T47D (cell line): Measurements from ENCODE around the gene RRBP1.

Experiments
- DNase-seq, 2 experiments: peaks; one replicate each; pipeline versions ENCODE4 v3.0.0 to v3.0.0-alpha.2; 2011 to 2012; ENCODE audit warnings: low read depth in 1 of 2, low spot score in 1 of 2
- JUND ChIP-seq: IDR thresholded peaks from 2 replicates; pipeline ENCODE4 v1.6.1; 2012; ENCODE audit warnings: low read depth
- in situ Hi-C: cut with HindIII; loops from 2 replicates; pipeline ENCODE4 v1.10.0; 2016; ENCODE audit warnings: low sequenced_read_pairs, low pct_unique_long_range_greater_than_20kb

The RRBP1 gene

DNA sequence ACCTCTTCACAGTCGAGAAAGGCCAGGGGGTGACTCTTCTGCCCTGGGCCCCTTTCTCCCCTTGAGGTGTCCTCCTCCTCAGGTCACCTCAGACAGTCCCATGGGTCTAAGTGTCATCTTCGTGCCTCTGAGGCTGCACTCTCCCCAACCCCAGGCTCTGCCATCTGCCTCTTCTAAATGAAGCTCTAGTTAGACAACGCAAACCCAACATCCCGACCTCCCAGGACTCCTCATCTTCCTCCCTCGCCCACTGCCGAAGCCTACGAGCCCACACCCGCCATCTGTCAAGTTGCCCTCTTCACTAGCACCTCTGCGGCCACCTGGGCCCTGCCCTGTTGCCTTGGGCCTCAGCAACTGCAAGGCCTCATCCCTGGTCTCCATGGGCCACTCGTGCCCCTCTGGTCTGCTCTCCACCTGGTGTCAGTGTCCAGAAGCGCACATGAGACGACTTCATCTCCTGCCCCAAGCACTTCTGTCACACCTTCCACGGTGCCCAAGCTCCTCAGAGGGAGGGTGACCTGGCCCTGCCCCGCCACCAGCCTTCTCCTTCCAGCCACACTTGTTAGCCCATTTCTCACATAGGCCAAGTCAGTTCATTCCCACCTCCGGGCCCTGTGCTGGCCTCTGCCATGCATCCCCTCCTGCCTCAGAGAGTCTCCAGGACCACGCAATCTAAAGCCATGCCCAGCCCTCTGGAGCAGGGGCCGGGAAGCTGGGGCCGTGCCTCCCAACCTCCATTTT, 53.8 kb downstream of the RRBP1 start:
- in situ Hi-C loops = no loop called here
- no peak for TF ChIP-seq JUND
- no peak for DNase-seq

DNA sequence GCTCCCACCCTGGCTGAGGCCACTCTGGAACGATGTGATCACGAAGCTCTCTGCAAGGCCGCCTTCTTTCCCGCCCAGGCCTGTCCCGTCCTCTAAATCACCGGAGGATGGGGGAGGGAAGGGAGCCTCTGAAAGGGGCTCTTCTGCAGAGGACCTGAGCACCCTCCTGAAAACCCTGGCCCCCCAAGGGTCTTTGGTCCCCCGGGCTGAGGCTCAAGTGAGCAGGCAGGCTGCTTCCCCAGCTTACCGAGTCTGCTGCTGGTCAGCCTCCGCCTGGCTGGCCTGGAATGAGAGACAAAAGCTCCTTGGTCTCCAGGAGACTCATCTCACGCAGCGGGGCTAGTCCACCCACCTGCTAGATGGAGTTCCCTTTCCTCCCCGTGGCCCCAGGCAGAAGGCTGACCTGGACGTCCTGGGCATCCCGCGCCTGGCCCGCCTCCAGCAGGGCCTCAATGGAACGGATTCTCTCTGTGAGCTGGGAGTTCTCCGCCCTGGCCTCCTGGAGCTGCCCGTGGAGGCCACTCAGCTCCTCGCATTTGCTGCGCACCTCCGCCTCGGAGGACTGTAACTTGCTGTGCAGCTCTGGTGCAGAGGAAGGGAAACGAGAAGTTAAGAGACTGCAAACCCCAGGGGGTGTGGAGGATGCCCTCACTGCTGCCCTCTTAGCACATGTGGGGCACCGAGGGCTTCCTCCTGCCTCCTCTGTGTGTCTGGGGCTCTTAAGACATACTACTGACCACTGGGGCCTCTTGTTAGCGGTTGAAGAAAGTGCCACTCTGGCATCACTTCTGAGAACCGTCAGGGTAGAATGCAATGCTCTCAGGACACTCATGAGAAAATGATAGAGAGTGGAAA, 54.7 kb downstream of the RRBP1 start:
- in situ Hi-C loops = no loop called here

DNA sequence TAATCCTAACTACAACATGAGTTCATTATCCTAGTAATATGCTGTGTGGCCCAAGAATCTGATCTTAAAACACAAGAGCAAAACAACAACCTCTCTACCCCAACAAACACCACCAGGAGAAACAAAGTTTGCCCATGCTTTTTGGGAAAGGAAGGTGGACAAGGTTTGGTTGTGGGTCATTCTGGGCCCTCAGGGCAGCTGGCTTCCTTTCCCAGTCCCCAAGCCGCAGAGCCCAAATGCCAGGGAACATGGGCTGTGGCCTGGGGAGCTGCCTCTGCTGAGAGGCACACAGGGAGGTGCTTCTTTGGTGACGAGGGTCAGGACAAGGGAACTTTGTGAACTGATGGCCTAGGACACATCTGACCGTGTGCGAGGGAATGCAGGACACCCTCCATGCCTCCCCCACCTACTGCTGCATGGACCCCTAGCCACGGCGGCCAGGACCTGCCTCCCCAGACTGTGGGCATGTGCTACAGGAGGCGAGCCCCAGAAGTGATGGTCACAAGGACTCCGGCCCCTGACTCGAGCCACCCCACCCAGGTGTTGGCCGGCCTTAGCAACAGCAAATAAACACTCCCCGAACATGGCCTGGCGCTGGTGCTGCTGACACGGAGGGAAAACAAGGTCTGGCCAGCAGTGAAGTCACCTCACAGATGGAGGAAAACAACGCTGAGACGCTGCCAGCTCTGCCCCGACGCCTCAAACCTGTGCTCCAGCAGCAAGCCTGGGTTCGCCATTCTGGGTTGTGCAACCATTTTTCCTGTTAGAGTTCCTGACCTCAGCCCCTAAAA, 55.6 kb downstream of the RRBP1 start:
- DNase-seq = no peak
- TF ChIP-seq JUND = no peak
- in situ Hi-C loops = no loop called here

More for the DNA sequence above, 54.7 kb downstream of the RRBP1 start:
- DNase-seq = no peak
- TF ChIP-seq JUND = no peak

DNA sequence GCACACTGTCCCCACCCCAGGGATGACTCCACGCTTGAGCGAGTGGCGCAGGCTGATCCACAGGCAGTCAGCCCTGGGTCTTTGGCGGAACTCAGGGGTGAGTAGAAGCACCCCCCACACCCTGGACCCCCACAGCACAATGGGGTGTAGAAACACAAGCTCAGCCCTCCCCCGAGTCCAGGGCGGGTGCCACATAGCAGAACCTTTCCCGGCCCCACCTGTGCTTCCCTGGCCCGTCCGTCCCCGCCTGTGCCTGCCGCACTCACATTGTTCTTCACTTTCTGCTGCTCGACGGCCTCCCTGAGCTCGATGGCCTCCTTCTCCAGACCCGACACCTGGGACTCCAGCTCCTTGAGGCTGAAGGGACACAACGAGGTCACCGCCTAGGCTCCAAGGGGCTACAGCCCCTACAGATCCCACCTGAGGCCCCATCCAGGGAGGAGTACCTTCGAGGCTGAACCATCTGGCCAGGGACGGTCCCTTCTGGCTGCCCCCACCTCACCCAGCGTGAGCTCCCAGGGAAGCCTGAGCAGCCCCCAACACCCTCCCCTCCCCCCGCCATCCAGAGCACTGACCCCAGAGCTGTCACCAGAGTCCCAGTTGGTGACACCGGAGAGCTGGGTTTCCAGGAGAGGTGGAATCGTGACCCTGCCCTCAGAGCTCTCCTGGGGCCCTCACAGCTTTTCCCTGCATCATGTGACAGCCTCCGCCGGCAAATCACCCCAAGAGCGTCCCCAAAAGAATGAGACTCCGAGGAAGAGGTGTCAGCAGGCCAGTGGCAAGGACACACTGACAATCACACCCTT, 56.6 kb downstream of the RRBP1 start:
- in situ Hi-C loops = no loop called here
- no peak for TF ChIP-seq JUND
- DNase-seq = no peak

DNA sequence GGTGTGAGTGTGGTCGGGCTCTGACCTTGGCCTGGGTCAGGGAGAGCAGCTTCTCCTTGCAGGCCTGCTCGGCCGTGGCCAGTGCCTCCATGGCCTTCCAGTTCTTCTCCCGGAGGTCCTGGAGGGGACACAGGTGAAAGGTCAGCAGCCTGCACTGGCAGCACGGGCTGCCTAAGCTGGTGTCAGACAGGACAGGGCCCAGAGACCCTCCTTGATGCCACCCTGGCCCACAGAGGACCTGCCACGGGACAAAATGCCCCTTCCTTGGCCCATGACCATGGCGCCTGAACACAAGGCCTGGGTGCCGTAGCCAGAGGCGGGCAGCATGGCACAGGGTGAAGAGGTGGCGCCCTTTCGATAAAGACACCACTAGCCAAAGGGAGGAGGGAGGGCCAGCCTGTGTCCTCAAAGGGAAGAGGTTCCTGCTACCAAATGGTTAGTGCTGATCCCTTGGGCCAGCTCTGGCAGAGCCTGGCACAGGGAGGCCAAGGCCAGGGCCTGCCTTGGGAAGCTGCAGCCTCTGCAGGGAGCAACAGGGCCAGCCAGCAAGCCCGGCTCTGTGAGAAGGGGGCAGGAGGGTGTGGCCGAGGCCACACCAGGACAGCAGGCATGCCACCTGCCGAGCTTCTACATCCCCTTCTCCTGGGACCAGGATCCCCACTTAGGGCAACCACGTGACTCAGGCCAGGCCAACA, 57.3 kb downstream of the RRBP1 start:
- DNase-seq = no peak
- in situ Hi-C loops = no loop called here
- no peak for TF ChIP-seq JUND

DNA sequence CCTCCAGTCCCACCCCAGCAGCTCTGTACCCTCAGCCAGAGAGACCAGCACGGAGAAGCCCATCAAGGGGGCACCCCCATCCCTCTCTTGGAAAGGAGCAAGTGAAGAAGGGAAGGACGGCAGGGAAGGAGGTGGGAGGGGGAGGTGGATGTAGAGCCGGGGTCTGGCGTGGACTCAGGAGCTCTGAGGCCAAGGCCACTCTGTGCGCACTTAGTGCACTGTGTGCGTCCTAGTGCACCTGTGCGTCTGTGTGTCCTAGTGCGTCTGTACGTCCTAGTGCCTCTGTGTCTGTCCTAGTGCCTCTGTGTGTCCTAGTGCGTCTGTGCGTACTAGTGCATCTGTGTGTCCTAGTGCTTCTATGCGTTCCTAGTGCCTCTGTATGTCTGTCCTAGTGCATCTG, 58.0 kb downstream of the RRBP1 start:
- no peak for TF ChIP-seq JUND
- in situ Hi-C loops = no loop called here
- DNase-seq = no peak

DNA sequence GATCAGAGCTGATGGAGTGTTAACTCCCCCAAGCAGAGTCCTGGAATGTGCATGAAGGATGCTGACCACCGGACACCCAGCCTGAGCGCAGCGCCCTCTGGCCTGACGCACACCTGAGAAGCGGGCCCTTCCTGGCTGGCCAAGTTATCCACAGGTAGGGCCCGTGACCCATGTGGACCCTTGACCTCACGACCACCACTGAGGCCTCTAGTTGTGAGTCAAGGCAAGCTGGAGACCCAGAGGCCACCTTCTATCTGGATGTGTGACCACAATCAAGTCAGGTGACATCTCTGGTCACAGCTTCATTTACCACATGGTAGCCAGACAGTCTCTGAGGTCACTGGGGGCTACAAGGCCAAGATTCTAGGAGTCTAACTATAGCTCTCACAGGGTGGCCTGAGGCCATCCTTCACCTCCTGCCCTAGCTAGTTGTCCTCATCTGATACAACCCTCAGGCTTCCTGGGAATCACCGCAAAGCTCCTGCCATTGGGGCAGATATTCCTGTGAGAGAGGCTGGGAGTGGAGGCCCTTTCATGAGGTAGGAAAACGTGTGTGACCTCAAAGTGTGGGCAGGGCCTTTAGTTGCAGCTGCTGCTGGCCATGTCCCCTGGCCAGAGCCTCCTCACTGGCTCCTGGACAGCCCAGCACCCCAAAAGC, 59.1 kb downstream of the RRBP1 start:
- no peak for DNase-seq
- in situ Hi-C loops = no loop called here

DNA sequence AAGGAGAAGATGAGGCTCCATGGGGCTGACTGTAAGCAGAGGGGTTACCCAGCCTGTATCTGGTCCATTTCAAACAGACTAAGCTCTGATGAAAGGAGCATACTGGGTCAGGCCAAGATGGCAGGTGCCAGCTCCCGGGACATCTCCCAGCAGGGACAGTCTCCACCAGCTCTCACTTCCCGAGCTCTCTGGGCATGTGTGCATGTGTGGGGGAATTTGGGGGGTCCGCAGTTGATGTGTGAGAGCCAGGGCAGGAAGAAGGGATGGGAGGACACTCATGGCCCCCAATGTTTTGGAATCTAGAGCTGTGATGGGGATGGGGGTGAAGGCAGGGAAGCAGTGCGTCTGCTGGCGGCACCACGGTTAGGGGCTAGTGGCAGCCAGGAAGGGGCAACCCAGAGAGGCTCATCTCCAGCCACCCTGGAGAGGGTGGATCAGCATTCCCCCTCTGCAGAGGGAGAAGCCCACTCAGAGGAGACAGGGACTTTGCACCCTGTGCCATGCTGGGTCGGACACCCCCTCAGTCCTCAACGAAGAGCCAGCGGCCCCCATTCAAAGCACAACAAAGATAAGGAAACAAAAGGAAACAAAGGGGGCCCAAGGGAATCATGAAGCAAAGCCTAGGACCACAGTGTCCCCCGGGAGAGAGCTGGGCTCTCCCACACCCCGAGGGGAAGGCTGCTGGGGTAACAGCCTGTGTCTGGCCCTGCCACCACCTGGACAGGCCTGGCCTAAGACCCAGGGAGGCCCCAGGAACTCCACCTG, 59.8 kb downstream of the RRBP1 start:
- in situ Hi-C loops = no loop called here
- TF ChIP-seq JUND = no peak
- no peak for DNase-seq

More for the DNA sequence above, 59.1 kb downstream of the RRBP1 start:
- TF ChIP-seq JUND = no peak

DNA sequence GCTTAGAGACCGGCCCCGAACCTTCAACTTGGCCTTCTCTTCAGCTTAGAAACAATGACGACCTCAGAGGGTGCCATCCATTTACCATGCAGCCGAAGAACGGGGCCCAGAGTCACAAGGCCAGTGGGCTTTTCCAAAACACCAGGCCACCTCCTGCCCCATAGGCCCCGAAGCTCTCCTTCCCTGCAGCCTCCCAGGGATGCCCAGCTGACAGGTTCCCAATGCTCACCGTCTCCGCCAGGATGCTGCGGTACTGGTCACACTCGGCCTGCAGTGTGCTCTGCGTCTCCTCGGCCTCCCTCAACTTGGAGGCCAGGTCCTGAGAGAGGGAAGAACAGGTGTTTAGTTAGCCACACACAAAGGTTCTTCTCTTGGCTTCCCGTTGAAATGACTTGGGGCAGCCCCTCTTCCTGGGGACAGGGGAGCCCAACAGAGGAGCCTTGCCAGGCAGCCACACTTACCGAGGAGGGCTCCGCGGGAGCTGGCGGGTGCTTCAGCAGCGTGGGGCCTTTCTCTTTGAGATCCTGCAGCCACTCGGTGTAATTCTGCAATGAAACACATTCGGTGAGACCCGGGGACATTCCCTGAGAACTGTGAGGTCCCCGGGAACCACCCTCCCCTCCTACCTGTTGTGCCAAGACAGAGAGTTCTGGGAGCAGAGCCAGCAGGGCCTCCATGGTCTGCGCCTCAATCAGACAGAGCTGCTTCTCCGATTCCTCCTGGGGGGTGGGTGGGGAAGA, 60.6 kb downstream of the RRBP1 start:
- TF ChIP-seq JUND = no peak
- DNase-seq = no peak
- in situ Hi-C loops = no loop called here
